OCI-LY7 (cell line): ENCODE measurements around the gene GTF3C1. TPM values are rescaled to one million over a fixed set of nuclear protein-coding genes. Genes with fewer than 3 reads are reported as not detected.

Source experiments
- BruUV-seq: library from RNA; stranded (reverse); fragments of 400-500 nt; replicated peaks from 2 replicates; lab custom pipeline; 2021; lab: Mats Ljungman, UMichigan
- CTCF ChIA-PET: fragments of 300-600 bp; sonication (Branson Sonifier 250); formaldehyde crosslinking; loops from one replicate; lab custom pipeline; 2022; ENCODE audit warnings: antibody characterized with exemption; ENCODE audit not compliant: unreplicated experiment; lab: Charles Lee
- POLR2A ChIA-PET: fragments of 300-600 bp; sonication (Branson Sonifier 250); formaldehyde crosslinking; loops from one replicate; lab custom pipeline; 2022; ENCODE audit warnings: antibody characterized with exemption; lab: Charles Lee
- DNase-seq: peaks from one replicate; pipeline ENCODE4 v3.0.0-alpha.2; 2015; ENCODE audit warnings: low spot score
- H2AFZ ChIP-seq: fragments of 200-600 bp; sonication (generic), shearing (Covaris generic); 2 replicates; pipeline ENCODE4 v1.6.1; 2014; ENCODE audit warnings: mild to moderate bottlenecking, antibody characterized with exemption, low read length, moderate library complexity
- H3K27ac ChIP-seq: fragments of 200-600 bp; sonication (generic); 2 replicates; pipeline ENCODE4 v1.5.1; 2014; ENCODE audit warnings: mixed run types, low read depth, mild to moderate bottlenecking, moderate library complexity, low read length, inconsistent platforms; ENCODE audit not compliant: poor library complexity, severe bottlenecking
- H3K36me3 ChIP-seq: fragments of 200-600 bp; sonication (generic); 2 replicates; pipeline ENCODE4 v1.6.1; 2014; ENCODE audit warnings: mild to moderate bottlenecking, antibody characterized with exemption, low read length, moderate library complexity, mixed read lengths; ENCODE audit not compliant: insufficient read depth
- H3K4me1 ChIP-seq: fragments of 200-600 bp; sonication (generic); 2 replicates; pipeline ENCODE4 v1.5.1; 2014; ENCODE audit warnings: mild to moderate bottlenecking, low read length; ENCODE audit not compliant: insufficient read depth, poor library complexity, severe bottlenecking
- H3K4me2 ChIP-seq: fragments of 200-600 bp; sonication (generic); 2 replicates; pipeline ENCODE4 v1.6.1; 2014; ENCODE audit warnings: mild to moderate bottlenecking, low read length
- H3K4me3 ChIP-seq: fragments of 200-600 bp; sonication (generic); 2 replicates; pipeline ENCODE4 v1.5.1; 2014; ENCODE audit warnings: mild to moderate bottlenecking, low read depth, low read length; ENCODE audit not compliant: poor library complexity, severe bottlenecking
- H3K79me2 ChIP-seq: fragments of 200-600 bp; sonication (generic); 2 replicates; pipeline ENCODE4 v1.6.1; 2016; ENCODE audit warnings: low read depth, mild to moderate bottlenecking, low read length, moderate library complexity, mixed read lengths; ENCODE audit not compliant: insufficient read depth
- H3K9me2 ChIP-seq: fragments of 200-600 bp; sonication (generic); 2 replicates; pipeline ENCODE4 v1.6.1; 2016; ENCODE audit warnings: mild to moderate bottlenecking, low read length, mixed read lengths; ENCODE audit not compliant: insufficient read depth
- H3K9me3 ChIP-seq: fragments of 200-600 bp; sonication (generic); 2 replicates; pipeline ENCODE4 v1.6.1; 2014; ENCODE audit warnings: mild to moderate bottlenecking, mixed run types, low read length, mixed read lengths
- H4K20me1 ChIP-seq: fragments of 200-600 bp; sonication (generic); 2 replicates; pipeline ENCODE4 v1.6.1; 2014; ENCODE audit warnings: mild to moderate bottlenecking, antibody characterized with exemption, low read length, moderate library complexity, mixed read lengths; ENCODE audit not compliant: insufficient read depth
- EZH2phosphoT487 ChIP-seq: fragments of 200-600 bp; sonication (generic); IDR thresholded peaks from 2 replicates; pipeline ENCODE4 v1.6.1; 2018; ENCODE audit warnings: low read depth, borderline replicate concordance, mild to moderate bottlenecking, mixed run types, antibody characterized with exemption, low read length, moderate library complexity, mixed read lengths
- intact Hi-C: fragments of 100-400 bp; cut with micrococcal nuclease; formaldehyde crosslinking; loops from one replicate; pipeline ENCODE4 v1.10.0; 2022; ENCODE audit not compliant: unreplicated experiment
- total RNA-seq, 2 experiments: library from RNA; depleted of rRNA in 1 of 2; stranded (reverse); fragments of >200 nt in 1 of 2; shearing (Covaris generic) in 1 of 2; gene quantifications; 2 replicates each; pipeline ENCODE4 v1.2.3, GENCODE V29; 2014 to 2022
- TF ChIP-seq, protein P1 (sequence below): fragments of 200-600 bp; sonication (generic); conservative IDR thresholded peaks from 2 replicates; pipeline ENCODE4 v1.5.1; 2014; ENCODE audit warnings: mild to moderate bottlenecking, antibody characterized with exemption, low read length, moderate library complexity, mixed read lengths

GTF3C1 gene
- total RNA-seq, 2 experiments from 2014 or later: 48.3 to 57.1 TPM

DNA sequence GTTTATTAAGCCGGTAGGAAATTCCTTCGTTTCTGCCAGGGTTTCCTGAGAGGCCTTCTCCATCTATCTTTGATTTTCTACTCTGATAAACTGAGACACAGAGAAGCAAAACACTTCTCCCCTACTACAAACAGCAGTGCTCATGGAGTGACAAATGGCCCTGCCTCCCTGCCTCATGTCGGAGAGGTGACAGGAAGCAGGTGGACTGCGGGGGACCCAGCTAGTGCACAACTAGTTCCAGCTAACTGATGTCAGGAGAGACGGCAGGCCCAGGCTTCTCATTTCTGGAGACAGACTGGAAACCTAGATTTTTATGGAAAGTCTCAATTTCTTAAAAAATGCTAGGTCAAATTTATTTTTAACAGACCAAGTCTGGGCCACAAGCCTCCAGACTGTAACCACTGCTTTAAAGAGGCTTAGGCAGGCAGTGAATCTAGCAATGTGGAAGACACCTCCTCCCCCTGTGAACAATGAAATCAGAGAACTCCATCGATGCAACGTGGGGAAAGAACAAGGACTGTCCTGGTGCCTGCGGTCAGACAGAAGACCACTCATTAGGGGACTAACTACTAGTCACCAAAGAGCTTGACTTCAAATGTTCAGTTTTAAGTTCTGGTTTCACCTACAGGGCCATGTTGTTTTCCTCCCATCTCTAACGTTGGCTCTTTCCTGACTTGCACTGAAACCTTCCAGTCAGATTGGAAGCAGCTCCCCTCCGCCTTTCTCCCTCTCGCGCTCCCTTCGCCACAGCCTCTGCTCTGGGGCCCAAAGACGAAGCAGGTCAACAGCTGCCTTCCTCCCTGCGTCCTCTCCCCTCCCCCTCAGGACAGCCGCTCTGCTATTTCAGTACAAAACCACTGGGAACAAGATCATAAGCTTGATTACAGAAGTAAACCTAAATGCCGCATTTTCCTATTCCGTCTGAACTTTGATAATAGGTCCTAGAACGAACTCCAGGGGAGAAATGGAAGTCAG, 17.6 kb downstream of the GTF3C1 start:
- Histone ChIP-seq H3K36me3 (peaks cover 97% of the 10 kb centered on the region), H3K79me2 (no peaks in the 10 kb centered on the region), H2AFZ (no peak overlapping the region), H3K9me3 (no peaks in the 10 kb centered on the region), H3K27ac (no peak overlapping the region), H4K20me1 (no peaks in the 10 kb centered on the region), H3K4me1 (no peaks in the 10 kb centered on the region), H3K4me2 (no peak overlapping the region), H3K4me3 (no peak overlapping the region), H3K9me2 (no peaks in the 10 kb centered on the region)
- no TSS peak for BruUV-seq
- TF ChIP-seq, protein P1, sequence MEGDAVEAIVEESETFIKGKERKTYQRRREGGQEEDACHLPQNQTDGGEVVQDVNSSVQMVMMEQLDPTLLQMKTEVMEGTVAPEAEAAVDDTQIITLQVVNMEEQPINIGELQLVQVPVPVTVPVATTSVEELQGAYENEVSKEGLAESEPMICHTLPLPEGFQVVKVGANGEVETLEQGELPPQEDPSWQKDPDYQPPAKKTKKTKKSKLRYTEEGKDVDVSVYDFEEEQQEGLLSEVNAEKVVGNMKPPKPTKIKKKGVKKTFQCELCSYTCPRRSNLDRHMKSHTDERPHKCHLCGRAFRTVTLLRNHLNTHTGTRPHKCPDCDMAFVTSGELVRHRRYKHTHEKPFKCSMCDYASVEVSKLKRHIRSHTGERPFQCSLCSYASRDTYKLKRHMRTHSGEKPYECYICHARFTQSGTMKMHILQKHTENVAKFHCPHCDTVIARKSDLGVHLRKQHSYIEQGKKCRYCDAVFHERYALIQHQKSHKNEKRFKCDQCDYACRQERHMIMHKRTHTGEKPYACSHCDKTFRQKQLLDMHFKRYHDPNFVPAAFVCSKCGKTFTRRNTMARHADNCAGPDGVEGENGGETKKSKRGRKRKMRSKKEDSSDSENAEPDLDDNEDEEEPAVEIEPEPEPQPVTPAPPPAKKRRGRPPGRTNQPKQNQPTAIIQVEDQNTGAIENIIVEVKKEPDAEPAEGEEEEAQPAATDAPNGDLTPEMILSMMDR: no peak
- TF ChIP-seq EZH2phosphoT487: no peak
- ChIA-PET CTCF (interaction anchor here (1.2 kb wide), 1 partner anchor 18 kb away, joined by 5 read pairs; the partner anchor contains the start of genes GTF3C1 and KATNIP), POLR2A (interaction anchor here (0.5 to 1.0 kb wide), 2 partner anchors 9 to 65 kb away, joined by 3 read pairs; no protein-coding TSS in a partner anchor)
- intact Hi-C loops: no loop called here
- no peak for DNase-seq

DNA sequence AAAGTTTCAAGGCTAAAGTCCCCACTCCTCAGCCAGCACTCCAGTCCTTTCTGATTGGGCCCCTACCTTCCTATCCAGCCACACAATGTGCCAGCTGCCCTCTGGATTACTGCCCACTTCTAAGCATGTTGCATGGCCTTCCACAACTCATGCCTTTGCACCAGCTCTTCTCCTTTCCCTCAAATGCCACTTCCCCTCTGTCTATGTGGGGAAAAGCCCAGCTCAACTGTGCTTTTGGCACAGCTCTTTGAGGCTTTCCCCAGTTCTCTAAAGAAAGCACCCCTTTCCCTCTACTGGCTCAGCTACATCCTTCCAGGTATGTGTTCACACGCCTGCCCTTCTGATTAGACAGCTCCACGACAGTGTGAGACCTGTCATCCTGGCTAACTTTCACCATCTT, 18.5 kb downstream of the GTF3C1 start:
- no peak overlapping the region for H2AFZ ChIP-seq
- CTCF ChIA-PET: no interaction called here
- no peaks in the 10 kb centered on the region for H3K4me1 ChIP-seq
- no TSS peak for BruUV-seq
- no peaks in the 10 kb centered on the region for H3K9me2 ChIP-seq
- no peak for DNase-seq
- POLR2A ChIA-PET: no interaction called here
- no peaks in the 10 kb centered on the region for H4K20me1 ChIP-seq
- intact Hi-C loops: no loop called here
- H3K4me3 ChIP-seq: no peak overlapping the region
- TF ChIP-seq, protein P1: no peak
- no peak for TF ChIP-seq EZH2phosphoT487
- H3K79me2 ChIP-seq: no peaks in the 10 kb centered on the region
- H3K27ac ChIP-seq: no peak overlapping the region
- peaks cover 97% of the 10 kb centered on the region for H3K36me3 ChIP-seq
- H3K4me2 ChIP-seq: no peak overlapping the region
- H3K9me3 ChIP-seq: no peaks in the 10 kb centered on the region

DNA sequence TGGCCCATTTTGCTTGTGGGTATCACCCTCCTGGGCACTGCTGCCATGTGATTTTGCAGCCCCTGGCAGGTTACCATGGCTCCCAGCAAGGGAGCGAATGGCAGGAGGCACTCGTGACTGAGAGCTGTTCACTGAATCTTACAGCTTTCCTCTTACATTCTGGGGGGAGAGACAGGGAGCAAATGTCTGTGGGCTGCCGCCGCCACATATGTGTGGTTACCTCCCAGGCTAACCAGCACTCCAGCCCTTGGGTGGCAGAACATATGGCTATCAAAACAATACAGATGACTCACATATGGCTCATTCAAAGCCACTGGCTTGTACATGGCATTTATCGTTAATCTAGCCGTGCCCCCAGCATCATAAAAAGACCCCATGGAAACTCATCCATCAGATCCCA, 19.8 kb downstream of the GTF3C1 start:
- Histone ChIP-seq H3K9me2 (no peaks in the 10 kb centered on the region), H3K9me3 (no peaks in the 10 kb centered on the region), H3K4me1 (no peaks in the 10 kb centered on the region), H2AFZ (no peak overlapping the region), H3K4me2 (no peak overlapping the region), H3K27ac (no peak overlapping the region), H3K79me2 (no peaks in the 10 kb centered on the region), H3K4me3 (no peak overlapping the region), H3K36me3 (peaks cover 97% of the 10 kb centered on the region), H4K20me1 (no peaks in the 10 kb centered on the region)
- ChIA-PET CTCF (no interaction called here), POLR2A (no interaction called here)
- no TSS peak for BruUV-seq
- no peak for DNase-seq
- TF ChIP-seq EZH2phosphoT487: no peak
- TF ChIP-seq, protein P1: no peak
- intact Hi-C loops: no loop called here
